PC-9 (cell line): ENCODE measurements around the gene SETBP1.

ENCODE experiments used
- CTCF ChIP-seq: fragments of 200-600 bp; sonication (generic); conservative IDR thresholded peaks from 2 replicates; pipeline ENCODE4 v1.6.1; 2017; ENCODE audit warnings: mixed run types, antibody characterized with exemption, mild to moderate bottlenecking, moderate library complexity
- EZH2 ChIP-seq: fragments of 200-600 bp; sonication (generic); IDR thresholded peaks from 2 replicates; pipeline ENCODE4 v1.8.0; 2017; ENCODE audit warnings: antibody characterized with exemption, low read depth

GRCh38 chr18:44884431-44884830, 203.7 kb downstream of the SETBP1 start:
- TF ChIP-seq CTCF (no peak), EZH2 (no peak)
